A549 treated with dexamethasone at 1 μM for 4 hours (cell line): ENCODE results near the gene THSD1. TPM values are rescaled to one million over a fixed set of nuclear protein-coding genes. Genes with fewer than 3 reads are reported as not detected.

Source experiments
- total RNA-seq: library from RNA; stranded (reverse); fragments of 200-300 nt; extraction: Qiagen RNA extraction; gene quantifications from 5 replicates; pipeline ENCODE4 v1.2.3, GENCODE V29; 2022

THSD1 gene, protein sequence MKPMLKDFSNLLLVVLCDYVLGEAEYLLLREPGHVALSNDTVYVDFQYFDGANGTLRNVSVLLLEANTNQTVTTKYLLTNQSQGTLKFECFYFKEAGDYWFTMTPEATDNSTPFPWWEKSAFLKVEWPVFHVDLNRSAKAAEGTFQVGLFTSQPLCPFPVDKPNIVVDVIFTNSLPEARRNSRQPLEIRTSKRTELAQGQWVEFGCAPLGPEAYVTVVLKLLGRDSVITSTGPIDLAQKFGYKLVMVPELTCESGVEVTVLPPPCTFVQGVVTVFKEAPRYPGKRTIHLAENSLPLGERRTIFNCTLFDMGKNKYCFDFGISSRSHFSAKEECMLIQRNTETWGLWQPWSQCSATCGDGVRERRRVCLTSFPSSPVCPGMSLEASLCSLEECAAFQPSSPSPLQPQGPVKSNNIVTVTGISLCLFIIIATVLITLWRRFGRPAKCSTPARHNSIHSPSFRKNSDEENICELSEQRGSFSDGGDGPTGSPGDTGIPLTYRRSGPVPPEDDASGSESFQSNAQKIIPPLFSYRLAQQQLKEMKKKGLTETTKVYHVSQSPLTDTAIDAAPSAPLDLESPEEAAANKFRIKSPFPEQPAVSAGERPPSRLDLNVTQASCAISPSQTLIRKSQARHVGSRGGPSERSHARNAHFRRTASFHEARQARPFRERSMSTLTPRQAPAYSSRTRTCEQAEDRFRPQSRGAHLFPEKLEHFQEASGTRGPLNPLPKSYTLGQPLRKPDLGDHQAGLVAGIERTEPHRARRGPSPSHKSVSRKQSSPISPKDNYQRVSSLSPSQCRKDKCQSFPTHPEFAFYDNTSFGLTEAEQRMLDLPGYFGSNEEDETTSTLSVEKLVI
- total RNA-seq = 5.0 to 6.5 TPM (median 5.3 TPM) in 5 replicates

DNA sequence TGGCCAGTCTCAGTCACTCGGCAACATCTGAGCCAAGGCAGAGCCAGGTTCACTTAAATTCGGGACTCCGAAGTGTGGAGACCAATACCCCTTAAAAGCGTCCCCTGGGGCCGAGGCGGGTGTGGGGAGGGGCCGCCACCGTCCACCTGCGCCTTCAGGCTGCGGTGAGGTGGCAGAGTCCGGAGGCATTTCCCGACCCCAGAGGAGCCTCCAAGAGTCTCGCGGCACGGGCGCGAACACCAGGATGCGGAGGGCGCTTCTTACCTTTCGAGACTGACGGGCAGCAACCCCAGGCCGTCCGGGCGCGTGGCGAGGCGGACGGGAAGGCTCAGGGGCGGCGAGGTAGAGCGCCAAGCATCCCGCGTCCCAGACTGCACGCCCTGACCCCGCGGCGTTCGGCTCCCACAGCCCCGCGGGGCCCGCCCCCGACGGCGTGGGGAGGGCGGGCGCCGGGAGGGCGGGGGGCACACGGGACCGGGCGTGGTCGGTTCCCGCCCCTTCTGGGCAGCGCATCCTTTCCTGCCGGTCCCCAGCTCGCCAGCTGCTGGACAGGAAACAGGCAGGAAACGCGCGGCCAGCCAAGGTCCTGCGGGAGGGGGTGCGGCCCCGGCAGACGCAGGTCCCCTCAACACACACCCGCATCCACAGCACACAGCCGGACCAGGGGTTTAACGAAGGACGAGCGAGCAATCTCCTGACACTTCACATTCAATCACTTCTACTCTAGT is at the start of gene THSD1:
Gene THSD1 (minus strand): TSS at position 406 of the 728 bp plus-strand sequence. CDS start 3,572 bp downstream, outside the sequence.

DNA sequence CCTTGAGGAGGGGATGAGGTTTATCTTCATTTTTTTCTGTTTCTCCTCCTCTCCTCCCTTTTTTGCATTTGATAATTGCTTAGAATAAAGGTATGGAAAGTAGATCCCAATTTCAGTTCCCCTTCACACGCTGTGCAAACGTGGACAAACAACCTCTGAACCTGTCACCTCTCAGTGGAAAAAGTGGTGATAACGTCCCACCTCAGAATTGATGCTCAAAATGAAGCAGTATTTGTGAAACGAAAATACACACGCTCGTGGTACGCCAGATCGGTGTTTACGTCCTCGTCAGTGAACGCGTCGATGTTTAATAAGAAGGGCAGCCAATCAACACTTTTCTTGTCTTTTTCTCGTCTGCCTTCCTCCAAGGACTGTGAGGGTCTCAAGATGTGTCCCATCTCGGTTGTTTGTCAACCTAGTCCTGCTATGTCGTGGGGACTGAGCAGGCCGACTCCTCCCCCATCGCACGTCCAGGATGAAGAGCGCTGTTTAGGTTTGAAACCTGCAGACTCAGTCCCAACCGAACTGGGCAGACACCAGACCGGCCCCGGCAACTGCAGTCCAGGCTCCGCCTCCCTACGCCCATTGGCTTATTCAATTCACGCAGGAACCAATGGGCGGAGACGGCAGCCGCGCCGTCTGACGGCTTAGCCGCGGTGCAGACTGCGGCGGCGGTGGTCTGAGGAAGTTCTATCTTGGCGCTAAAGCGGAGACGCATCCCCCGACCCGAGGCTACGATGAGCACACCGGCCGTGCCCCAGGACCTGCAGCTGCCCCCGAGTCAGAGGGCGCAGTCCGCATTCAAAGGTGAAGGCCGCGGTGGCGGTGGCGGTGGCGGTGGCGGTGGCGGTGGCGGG is 49.1 kb upstream of the THSD1 start, which contains the start of gene CKAP2:
Gene CKAP2 (plus strand): TSS at position 659 of the 857 bp plus-strand sequence. CDS start 79 bp downstream, at position 738.

DNA sequence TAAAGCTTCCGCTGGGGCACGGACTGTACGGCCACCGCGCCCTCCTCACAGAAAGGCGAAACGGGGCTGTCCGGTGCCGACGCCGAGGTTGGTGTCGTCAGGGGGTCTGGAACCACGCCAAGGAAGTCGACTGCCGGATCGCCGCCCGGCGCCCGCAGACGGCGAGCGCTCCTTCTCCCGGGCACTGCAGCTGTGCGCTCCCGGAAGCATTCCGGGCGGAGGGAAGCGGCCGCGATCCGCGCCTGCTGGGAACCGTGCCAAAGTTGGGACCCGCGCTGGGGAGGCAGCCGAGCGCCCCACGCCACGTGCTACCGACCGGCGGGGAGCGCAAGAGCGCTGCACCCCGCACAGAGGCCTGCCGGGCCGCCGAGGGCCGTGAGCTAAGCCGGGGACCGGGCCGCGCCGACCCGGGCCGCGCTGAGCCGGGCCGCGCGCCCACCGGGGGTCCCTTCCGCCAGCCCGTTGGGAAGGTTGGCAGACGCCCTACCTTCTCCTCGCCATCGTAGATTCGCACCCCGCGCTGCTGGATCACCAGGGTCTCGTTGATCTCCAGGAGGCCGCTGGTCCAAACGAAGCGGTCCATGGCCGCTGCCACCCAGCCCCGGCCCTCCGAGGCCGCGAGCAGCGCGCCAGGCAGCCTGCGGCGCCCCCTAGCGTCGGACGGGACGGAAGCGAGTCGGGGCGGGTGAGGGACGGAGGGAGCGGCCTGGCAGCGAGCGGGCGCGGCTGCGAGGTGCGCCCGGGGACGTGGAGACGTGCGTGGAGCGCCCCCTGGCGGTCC is 44.2 kb upstream of the THSD1 start, which contains the start of gene VPS36:
Gene VPS36 (minus strand): TSS at position 623 of the 781 bp plus-strand sequence. CDS start 40 bp downstream, at position 583.

Other genes with a start within 250 kb of the THSD1 start
- gene NEK3, start 246.6 kb downstream of the THSD1 start, total RNA-seq = 6.4 to 9.0 TPM (median 8.8 TPM) in 5 replicates
- 11.2 to 14.2 TPM (median 13.5 TPM) in 5 replicates for gene VPS36, start 44.5 kb upstream of the THSD1 start, total RNA-seq
- gene CKAP2, start 49.3 kb upstream of the THSD1 start, total RNA-seq = 28.6 to 36.4 TPM (median 31.7 TPM) in 5 replicates
- 4.8 to 8.4 TPM (median 6.1 TPM) in 5 replicates for gene HNRNPA1L2, start 236.3 kb upstream of the THSD1 start, total RNA-seq
- gene SUGT1, start 246.7 kb upstream of the THSD1 start, total RNA-seq = 38.0 to 45.1 TPM (median 42.2 TPM) in 5 replicates